ENCODE data around the gene SETX.

- TF ChIP-seq CTCF (IDR thresholded peaks at IDR 0.05) (no peak), EZH2 (IDR thresholded peaks at IDR 0.05; ENCODE audit: borderline replicate concordance, insufficient read depth, low read depth, low read length, poor library complexity, severe bottlenecking) (no peak)
Observed at GRCh38 chr9:132309056-132309455, 45.7 kb downstream of the SETX start.

All from B cell (primary cell).